Measurements from ENCODE around the gene ULK3.
A peak's percentile ranks its signal among the peaks of the same experiment; 100 is the strongest.

ULK3 gene

GRCh38 chr15:74867466-74868038 lies 24.6 kb upstream of the ULK3 start:
- no peak for DNase-seq

GRCh38 chr15:74866090-74866489 lies 23.1 kb upstream of the ULK3 start:
- no peak for DNase-seq

- DNase-seq = no peak
Observed at GRCh38 chr15:74865316-74865715, 22.4 kb upstream of the ULK3 start.

- DNase-seq = no peak
Observed at GRCh38 chr15:74864296-74864695, 21.3 kb upstream of the ULK3 start.

- DNase-seq = no peak
Observed at GRCh38 chr15:74863239-74864056, 20.5 kb upstream of the ULK3 start.

GRCh38 chr15:74858369-74858740 lies 15.4 kb upstream of the ULK3 start:
- no peak for DNase-seq

- no peak for DNase-seq
Observed at GRCh38 chr15:74857671-74858368, 14.9 kb upstream of the ULK3 start.

GRCh38 chr15:74857082-74857655 lies 14.2 kb upstream of the ULK3 start:
- DNase-seq = no peak

- no peak for DNase-seq
Observed at GRCh38 chr15:74856537-74856936, 13.6 kb upstream of the ULK3 start.

GRCh38 chr15:74855857-74856256 lies 12.9 kb upstream of the ULK3 start:
- no peak for DNase-seq

GRCh38 chr15:74854453-74855022 lies 11.6 kb upstream of the ULK3 start:
- no peak for DNase-seq

GRCh38 chr15:74851960-74852359 lies 9.0 kb upstream of the ULK3 start:
- DNase-seq = no peak

- DNase-seq = no peak
Observed at GRCh38 chr15:74850393-74850792, 7.4 kb upstream of the ULK3 start.

GRCh38 chr15:74847432-74847831 lies 4.5 kb upstream of the ULK3 start:
- DNase-seq = no peak

- peak in 1 of 2 donors; percentile 30 for DNase-seq
Observed at GRCh38 chr15:74845581-74845980, 2.6 kb upstream of the ULK3 start.

GRCh38 chr15:74845208-74845568 lies 2.2 kb upstream of the ULK3 start:
- DNase-seq = peak; percentile 36 to 58

- DNase-seq = no peak
Observed at GRCh38 chr15:74844319-74845207, 1.6 kb upstream of the ULK3 start.

GRCh38 chr15:74843891-74844299 lies 939 bp upstream of the ULK3 start:
- DNase-seq = peak in 1 of 2 donors; percentile 15

GRCh38 chr15:74843445-74843828 lies 481 bp upstream of the ULK3 start:
- DNase-seq = no peak

- no peak for DNase-seq
Observed at GRCh38 chr15:74841891-74842373, 1.0 kb downstream of the ULK3 start.

GRCh38 chr15:74840851-74841775 lies 1.8 kb downstream of the ULK3 start:
- DNase-seq = no peak

Data from CD4-positive, alpha-beta T cell treated with Interleukin-4 for 1 hour (primary cell).